ENCODE measurements around the gene RNGTT. TPM values are rescaled to one million over a fixed set of nuclear protein-coding genes. Genes with fewer than 3 reads are reported as not detected.
A peak's percentile ranks its signal among the peaks of the same experiment; 100 is the strongest.

RNGTT gene
- total RNA-seq, 1 donor from 2014 or later: 8.4 TPM

DNA sequence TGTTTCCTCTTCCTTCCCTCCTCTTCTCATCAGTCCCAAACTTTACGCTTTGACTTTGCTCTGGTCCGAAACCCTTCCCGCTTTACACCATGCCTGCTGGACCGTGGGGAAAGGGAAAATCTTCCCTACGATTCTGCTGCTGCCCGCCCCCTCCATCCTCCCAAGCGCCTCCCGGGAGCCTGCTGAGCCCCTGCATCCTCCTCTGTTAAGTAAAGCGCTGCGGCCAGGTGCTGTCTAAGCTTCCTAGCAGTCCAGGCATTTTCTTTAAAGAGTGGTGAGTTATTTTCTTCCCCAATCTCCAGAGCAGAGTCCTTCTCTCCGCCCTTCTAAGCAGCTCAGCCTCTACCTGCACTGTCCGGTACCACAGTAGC is 376.3 kb downstream of the RNGTT start:
- ATAC-seq (no peak), DNase-seq (no peak)
- intact Hi-C loops (cut with micrococcal nuclease): no loop called here

DNA sequence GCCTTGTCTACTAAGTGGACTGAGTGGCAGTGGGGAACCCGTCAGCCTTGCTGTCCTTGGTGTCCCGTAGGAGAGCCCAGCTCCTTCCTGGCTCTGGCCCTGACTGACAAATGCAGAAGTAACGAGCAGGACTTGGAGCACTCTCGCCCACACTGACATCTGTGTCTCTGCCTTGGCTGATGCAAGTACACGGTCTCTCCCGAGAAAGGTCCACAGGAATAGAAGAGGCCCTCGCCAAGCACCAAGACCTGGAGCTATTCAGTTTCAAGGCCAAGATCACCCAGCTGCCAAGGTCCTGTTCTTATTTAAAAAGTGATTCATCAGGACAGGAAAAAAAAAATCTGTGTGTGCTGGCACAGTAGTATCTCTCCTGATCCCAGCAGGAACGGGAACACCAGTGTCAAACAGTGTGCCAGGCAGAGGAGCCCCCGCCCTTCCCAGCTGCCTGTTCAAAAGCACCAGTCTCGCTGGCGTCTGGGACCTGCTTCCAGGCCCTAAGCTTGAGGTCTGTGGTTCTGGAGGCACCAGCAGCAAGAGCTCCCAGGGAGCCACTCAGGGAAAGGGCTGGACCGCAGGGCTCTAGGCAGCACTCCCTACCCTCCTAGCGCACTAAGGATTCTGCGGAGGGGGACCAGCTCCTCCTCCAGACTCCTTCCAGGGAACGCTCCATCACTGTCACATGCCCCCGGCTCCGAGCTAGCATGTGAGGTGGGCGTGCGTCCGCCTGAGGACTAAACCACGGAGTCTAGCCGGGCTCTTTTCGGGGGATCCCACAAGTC is 376.9 kb downstream of the RNGTT start:
- no peak for ATAC-seq
- intact Hi-C loops (cut with micrococcal nuclease): no loop called here
- DNase-seq: peak; percentile 30

- DNase-seq (no peak), ATAC-seq (no peak)
- intact Hi-C loops (cut with micrococcal nuclease): no loop called here
Measured at GRCh38 chr6:88585276-88585692, 378.1 kb downstream of the RNGTT start.

- ATAC-seq (no peak), DNase-seq (no peak)
- intact Hi-C loops (cut with micrococcal nuclease): no loop called here
Measured at GRCh38 chr6:88584581-88585275, 378.7 kb downstream of the RNGTT start.

DNA sequence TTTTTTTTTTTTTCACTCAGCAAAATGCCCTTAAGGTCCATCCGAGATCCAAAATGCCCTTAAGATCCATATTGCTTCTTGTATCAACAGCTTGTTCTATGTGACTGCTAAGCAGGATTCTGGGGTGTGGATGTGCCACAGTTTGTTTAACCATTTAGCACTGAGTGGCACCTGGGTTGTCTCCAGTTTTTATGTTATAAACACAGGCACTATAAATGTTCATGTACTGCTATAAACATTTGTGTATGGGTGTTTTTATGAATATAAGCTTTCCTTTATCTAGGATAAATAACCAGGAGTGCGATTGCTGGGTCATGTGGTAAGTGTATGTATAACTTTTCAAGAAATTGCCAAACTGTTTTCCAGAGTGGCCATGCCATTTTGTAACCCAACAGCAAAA is 386.0 kb downstream of the RNGTT start:
- intact Hi-C loops (cut with micrococcal nuclease): no loop called here
- DNase-seq (no peak), ATAC-seq (no peak)

DNA sequence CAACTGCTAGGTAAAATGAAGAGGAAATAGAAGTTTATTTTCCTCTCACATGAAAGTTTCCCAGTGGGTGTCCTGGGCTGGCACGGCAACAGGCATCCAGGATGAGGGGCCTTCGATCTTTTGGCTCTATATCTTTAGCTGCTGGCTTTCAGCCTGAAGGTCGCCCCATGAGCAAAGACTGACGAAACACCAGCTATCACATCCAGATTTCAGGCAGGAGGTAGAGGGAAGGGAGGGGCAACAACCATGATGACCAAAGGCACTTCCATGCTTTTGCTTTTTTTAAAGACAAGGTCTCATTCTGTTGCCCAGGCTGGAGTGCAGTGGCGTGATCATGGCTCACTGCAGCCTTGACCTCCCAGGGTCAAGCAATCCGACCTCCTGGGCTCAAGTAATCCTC is 387.9 kb downstream of the RNGTT start:
- intact Hi-C loops (cut with micrococcal nuclease): no loop called here
- ATAC-seq (no peak), DNase-seq (no peak)

GRCh38 chr6:88574651-88575050 is 388.8 kb downstream of the RNGTT start:
- intact Hi-C loops (cut with micrococcal nuclease): no loop called here
- DNase-seq (no peak), ATAC-seq (no peak)

DNA sequence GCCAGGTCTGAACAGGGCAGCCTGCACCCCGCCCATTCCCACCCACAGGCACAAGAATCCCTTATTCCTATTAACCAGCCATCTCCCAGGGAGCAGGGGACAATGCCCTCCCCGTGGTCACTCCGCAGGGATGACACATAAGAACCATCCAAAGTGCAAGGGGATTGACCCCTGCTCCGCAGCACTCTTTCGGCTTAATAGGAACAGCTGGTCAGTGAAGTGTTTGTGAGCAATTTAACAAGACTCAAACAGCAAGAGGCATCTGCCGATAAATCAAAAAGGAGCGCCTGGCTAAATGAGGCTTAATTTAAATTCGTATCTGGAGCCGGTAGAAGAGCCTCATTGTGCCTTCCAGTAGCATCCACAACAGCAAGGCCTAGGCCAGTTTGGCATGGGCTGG is 389.4 kb downstream of the RNGTT start:
- intact Hi-C loops (cut with micrococcal nuclease): no loop called here
- ATAC-seq (no peak), DNase-seq (no peak)

DNA sequence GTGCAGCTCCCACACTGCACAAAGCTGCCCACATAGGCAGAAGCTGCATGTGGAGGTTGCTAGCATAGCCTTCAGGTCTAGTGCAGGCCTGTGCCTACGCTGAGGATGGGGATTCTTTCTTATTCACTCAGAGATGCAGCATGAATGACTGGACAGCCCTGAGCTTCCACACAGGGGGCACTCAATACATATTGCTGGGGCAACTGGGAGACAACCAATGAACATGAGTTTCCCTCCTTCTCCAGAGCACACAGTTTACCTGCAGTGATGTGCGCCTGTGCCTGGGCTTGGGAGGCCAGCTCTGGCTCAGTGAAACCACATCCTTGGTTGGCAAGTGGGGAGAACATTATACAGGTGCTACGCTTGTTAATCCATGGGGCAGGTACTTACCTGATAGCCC is 389.9 kb downstream of the RNGTT start:
- ATAC-seq: no peak
- intact Hi-C loops (cut with micrococcal nuclease): no loop called here
- no peak for DNase-seq

DNA sequence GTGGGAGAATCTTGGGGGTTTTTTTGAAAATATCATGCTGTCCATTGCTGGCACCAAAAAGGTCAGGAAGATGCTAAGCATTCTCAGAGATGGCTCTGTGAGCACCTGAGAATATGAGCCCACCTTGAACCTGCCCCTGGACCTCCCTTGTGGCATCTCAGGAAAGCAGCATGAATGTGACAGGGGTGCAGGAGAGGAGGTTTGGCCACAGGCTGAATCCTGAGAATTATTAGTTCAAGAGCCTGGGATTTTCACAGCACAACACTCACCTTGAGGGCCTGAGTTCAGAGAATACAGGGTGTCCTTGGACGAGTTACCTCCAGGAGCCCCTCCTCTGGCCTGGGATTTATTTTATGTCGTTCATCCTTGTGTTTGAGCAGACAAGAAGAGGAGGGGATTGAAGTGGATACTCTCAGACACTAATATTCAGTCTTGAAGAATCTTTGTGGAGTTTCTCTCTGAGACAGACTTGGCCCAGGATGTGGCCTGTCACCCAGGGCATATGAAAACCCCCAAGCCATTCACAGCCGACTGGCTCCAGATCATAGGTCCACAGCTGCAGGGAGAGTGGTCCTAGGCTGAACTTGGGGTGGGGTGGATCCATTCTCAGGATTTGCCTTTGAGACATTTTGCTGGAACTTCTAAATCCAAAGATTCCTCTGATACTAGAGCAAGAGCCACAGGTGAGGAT is 390.8 kb downstream of the RNGTT start:
- DNase-seq: no peak
- ATAC-seq: no peak
- intact Hi-C loops (cut with micrococcal nuclease): no loop called here

DNA sequence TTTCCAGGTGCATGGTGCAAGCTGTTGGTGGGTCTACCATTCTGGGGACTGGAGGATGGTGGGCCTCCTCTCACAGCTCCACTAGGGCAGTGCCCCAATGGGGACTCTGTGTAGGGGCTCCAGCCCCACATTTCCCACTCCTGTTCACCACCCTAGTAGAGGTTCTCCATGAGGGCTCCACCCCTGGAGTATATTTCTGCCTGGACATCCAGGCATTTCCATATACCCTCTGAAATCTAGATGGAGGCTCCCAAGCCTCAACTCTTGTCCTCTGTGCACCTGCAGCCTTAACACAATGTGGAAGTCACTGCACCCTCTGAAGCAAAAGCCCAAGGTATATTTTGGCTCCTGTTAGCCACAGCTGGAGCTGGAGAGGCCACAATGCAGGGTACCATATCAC is 393.5 kb downstream of the RNGTT start:
- intact Hi-C loops (cut with micrococcal nuclease): no loop called here
- no peak for ATAC-seq
- no peak for DNase-seq

DNA sequence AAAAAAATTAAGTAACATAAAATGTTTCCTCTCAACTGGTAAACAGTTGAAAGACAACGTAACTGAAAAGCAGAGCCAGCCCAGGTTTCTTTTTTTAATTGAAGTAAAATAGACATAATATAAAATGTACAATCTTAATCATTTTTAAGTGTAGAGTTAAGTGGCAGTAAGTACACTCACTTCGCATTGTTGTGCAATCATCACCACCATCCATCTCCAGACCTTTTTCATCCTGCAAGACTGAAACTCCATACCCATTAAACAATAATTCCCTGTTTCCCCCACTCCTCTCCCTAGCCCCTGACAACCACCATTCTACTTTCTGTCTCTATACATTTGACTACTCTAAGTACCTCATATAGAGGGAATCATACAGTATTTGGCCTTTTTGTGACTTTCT is 395.7 kb downstream of the RNGTT start:
- ATAC-seq (no peak), DNase-seq (no peak)
- intact Hi-C loops (cut with micrococcal nuclease): no loop called here

DNA sequence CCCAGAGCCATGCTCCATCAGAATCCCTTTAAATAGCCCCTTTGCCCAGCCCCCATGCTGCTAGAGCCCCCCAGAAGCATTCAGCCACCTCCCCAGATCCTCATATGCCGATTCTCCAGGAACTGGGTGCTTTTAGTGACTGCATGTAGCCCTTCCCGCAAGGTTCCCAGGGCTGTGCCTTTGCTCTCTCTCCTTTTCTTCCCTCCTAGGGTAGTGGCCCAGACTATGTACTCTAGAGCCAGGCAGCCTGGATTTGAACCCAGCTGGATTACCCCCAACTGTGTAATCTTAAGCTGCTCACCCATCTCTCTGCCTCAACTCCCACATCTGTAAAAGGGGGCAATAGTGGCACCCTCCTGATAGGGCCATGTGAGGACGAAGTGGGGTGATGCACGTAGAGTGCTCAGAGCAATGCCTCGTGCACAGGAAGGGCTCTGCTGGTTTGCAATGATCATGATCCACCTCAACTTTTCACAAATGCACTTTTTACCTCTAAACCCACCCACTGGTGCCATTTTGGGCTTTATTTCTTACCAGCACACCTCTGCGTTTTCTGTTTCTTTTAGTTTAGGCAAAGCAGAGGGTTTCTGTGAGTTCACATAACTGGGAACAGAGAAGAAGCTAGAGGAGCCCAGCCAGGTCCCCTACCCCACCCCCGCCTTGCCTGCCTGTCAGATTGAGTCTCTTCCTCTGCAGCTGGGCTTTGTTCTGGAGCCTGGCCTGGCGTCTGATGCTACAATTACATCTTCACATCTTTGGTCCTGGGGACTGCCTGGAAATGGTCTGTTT is 396.5 kb downstream of the RNGTT start:
- ATAC-seq (no peak), DNase-seq (no peak)
- intact Hi-C loops (cut with micrococcal nuclease): no loop called here

- DNase-seq: no peak
- intact Hi-C loops (cut with micrococcal nuclease): no loop called here
Measured at GRCh38 chr6:88565836-88566235, 397.6 kb downstream of the RNGTT start.

DNA sequence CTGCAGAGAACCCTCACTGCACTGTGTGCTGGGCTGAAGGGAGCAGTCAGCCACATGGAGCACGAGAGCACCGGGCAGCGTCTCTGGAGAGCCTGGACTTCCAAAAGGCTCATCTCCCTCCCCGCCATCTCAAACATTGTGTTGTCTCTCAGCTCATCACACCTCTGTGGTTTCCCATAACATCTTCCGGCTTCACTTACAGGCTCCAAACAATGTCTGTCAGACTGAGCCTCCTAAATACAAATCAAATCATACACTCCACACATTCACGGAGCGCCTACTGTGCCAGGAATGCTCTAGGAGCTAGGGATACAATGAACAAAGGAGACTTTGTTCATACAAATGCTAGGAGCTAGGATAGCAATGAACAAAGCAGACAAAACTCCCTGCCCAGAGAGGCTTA is 398.0 kb downstream of the RNGTT start:
- DNase-seq (no peak), ATAC-seq (no peak)
- intact Hi-C loops (cut with micrococcal nuclease): no loop called here

More at GRCh38 chr6:88565836-88566235, 397.6 kb downstream of the RNGTT start:
- no peak for ATAC-seq

- DNase-seq (no peak), ATAC-seq (no peak)
- intact Hi-C loops (cut with micrococcal nuclease): no loop called here
Measured at GRCh38 chr6:88563277-88563625, 400.2 kb downstream of the RNGTT start.

DNA sequence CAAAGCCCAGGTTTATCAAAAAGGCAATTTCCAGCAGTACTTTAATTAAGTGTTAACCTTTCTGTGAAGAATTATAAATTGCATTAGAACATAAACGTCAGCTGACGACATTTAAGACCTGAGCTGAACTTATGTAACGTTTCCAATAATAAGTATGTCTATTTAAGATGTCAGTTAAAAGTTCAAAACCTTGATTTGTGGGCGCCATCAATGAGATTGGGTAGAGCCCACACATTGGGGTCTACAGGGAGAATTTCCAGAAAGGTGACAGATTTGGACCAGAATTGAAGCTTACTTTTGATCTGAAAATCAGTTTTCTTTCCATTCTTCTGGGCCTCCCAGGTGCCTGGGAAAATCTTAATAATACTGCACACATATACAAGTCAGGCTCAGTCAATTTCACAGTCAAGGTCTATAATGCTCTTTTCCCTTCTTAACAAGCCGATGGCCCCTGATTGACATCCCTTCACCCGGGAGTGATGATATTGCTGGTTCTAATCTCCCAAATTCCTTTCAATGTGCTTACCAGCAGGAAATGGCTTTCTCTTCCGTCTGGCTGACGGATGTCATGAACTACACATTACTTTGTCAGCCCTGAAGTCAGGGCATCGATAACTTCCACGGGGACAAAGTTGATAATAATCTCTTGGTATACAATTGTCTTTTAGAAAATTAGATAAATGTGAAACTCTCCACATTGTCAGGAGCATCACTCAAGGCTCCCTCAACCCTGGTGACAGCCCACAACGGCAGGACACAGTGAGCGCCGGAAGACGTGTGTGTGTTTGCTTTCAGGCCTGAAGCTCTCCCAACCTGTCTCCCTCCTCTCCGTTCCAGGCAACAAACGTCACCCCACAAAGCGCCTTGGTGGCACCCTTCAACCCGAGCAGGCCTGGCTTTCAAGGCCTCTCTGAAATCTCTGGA is 400.8 kb downstream of the RNGTT start:
- ATAC-seq: no peak
- intact Hi-C loops (cut with micrococcal nuclease): no loop called here
- no peak for DNase-seq

GRCh38 chr6:88561954-88562315 is 401.5 kb downstream of the RNGTT start:
- ATAC-seq: no peak
- DNase-seq: no peak
- intact Hi-C loops (cut with micrococcal nuclease): no loop called here

All from left ventricle myocardium superior (tissue), 1 donor.